GM19467 (cell line): ENCODE data around the gene CLK4.

Experiments
- ATAC-seq: cut with Tn5 transposase; IDR thresholded peaks from one replicate; pipeline ENCODE4 v1.9.1; 2021; ENCODE audit warnings: mild to moderate bottlenecking, moderate library complexity; ENCODE audit not compliant: unreplicated experiment

The CLK4 gene

DNA sequence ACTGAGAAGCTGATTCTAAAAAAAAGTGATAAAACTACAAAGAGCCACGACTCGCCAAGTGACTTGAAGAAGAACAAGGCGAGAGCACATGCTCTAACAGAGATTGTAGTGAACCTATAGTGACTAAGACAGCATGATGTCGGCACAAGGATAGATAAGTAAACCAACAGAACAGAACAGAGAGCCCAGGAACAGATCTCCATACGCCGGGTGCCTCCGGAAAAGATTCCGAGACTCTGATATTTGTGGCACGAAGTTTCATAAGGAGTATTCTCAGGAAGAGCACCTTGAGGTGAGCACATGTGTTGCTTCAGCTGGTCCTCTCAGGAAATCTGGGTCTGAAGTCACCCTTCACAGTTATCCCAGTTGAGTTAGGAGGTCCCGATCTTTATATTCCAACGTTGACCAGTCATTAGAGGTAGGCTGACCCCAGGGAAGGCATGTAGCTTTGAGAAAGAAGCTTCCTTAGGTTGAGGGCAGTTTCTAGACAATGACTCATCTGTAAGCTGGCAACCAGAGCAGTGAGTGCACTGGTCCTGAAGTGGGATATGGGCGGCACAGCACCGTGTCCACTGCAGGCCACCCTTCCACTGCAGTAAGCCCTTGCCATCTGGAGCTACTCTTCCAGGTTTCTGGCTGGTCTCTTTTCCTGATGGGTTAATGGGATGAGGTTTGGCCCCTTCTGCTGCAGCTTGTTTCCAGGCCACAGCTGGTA lies 13.6 kb upstream of the CLK4 start:
- ATAC-seq = no peak

DNA sequence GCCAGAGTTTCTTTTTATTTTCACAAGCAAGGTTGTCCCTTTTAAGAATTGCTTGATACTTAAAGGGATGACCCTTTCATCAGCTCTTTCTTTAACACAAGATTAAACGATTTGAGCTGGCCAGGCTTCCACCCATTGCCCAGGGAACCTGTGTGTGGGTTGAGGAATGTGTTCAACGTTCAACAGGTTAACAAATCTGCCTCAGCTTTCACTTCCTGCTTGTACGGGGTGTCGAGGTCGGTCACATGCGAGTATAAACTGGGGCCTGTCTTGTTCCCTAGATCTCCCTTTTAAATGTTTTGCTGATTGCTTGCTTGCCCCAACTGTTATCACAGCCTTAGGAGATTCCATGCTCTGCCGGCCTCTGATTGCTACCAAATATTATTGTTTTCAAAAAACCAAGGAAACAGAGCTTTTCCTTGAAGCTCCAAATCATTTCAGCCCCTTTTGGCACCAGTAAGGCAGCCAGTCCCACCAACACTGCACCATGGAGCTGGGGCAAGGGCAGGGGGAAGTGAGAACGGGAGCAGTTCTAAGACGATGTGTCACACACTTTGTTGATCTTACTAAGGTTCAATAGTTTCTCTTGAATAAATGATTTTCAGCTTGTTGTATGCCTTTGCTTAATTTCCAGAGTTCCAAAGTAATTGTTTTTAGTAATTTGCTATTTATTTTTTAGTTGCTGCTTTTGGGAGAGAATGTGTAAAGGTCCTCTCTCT lies 10.7 kb upstream of the CLK4 start:
- no peak for ATAC-seq

DNA sequence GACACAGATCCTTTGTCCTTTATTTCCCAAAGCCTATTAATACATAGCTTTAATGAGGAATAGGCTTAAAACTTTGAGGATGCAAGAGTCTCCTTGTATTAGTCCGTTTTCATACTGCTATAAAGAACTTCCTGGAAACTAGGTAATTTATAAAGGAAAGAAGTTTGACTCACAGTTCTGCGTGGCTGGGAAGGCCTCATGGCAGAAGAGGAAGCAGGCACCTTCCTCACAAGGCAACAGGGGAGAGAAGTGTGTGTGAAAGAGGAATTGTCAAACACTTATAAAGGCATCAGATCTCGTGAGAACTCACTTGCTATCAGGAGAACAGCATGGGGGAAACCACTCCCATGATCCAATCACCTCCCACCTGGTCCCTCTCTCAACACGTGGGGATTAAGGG lies 5.4 kb upstream of the CLK4 start:
- no peak for ATAC-seq

DNA sequence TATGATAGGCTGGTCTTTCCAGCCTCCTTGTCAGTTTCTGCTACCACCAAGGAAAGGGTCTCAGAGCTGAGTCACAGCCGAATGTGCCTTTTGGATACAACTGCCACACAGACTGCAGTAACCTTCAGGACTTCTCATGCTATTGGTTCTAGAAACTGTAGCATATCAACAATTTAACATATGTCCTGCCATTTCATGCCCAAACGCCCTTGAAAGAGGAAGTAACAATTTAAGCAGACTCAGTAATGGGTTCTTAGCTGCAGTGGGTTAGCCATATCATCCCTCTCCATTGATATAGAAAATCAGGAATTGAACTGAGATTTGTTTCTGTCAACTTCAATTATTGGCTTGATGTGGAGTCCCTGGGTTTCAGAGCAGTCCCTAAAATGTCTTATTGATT lies 4.1 kb upstream of the CLK4 start:
- ATAC-seq = no peak

DNA sequence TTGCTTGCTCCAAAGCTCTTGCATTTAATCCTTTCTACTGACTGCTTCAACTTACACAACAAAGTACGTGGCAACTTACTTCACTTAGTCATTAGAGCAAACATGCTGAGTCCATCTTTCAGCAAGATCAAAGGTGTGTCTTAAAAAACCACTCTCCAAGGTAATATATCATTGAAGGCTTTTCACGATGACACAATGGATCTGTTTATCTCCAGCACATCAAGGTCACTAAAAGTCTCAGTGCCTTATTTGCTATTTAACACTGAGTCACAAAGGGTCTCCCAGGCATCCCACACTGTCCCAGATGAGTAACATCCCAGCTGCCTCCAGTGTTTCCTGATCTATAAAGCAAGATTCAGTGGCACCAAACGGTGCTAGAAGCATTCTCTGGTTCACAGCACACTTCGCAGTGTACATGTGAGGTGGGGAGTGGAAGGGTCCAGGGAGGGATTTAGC lies 3.7 kb upstream of the CLK4 start:
- ATAC-seq = no peak

DNA sequence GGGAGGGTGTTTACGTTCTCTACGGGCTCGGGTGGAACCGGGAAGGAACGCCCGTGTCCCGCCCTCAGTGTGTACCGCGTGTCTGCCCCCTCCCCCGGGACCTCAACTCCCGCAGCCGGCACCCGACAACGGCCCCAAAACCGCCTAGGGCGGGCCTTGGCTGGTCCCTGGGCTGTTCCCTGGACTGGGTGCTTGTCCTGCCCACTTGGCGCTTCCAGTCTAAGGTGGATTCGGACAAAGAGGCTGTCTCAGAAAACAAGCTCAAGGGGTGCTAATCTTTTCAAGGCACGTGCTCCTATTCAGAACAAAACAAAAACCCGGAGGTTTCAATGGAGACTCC lies 379 bp upstream of the CLK4 start:
- ATAC-seq = no peak

DNA sequence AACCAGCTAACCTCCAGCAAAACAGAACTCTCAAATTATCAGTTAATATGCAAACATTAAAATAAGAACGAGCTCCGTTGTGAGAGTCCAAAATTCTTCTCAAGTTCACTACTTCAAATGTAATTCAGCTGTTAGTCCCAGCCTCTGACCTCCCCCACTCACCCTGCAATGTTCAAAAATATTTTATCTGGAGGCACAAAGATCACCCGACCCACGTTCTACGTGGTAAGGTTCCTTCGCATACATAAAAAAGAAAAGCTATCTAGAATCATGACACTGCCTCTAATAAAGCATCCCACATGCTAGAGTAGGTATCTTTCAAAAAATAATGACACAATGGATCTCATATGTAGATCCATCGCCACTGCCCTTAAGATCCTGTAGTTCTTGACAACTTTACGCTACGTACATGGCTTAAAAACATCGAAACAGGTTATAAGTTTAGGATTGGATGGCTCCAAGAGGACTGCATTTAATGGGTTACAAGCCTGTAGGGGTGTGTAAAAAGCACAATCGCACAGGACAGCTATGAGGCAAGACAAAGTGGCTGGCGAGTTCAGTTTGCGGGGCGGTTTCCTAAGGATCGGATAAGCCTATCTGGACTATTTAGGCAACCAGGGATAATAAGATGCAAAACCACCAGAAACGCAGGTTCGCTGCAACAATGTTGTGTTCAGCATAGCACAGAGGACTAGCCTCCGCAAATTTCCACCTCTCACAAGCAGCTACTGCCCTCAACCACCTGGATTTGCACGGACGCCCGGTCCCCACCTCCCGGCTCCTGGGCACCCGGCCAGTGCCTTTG lies 969 bp downstream of the CLK4 start:
- peak; percentile 14 for ATAC-seq

DNA sequence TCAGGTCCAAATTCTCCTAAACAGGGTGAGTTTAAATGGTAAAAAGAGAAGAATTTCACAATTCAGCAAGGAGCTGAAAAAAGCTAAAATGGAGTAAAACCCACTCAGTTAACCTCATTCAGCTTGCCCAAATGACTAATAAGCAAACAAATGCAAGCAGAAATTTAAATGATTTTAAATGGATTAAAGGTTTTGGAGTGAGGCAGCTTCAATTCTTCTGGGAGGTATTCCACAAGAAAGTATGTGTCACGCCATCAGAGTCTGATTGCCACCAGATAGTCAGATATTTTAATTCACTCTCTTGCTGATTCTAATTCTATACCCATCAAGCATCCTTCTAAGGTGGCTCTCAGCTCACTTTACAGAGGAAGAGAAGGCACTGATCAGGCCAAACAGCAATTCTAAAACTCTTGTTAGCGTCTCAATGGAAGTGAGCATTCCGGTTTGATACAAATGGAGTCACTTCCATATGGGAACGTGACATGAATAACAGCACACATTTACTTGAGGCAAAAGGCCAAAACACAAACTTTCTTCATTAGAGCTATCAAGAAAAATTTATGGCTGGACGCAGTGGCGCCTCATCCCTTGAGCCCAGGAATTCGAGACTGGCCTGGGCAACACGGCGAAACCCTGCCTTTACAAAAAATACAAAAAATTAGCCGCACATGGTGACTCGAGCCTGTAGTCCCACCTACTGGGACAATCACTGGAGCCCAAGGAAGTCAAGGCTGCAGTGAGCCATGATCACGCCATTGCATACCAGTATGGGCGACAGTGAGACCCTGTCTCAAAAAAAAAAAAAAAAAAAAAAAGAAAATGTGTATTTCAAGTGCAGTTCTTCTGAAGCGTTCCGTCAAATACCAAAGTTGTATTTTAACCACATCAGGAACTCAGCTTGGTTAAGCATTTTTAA lies 2.0 kb downstream of the CLK4 start:
- no peak for ATAC-seq

DNA sequence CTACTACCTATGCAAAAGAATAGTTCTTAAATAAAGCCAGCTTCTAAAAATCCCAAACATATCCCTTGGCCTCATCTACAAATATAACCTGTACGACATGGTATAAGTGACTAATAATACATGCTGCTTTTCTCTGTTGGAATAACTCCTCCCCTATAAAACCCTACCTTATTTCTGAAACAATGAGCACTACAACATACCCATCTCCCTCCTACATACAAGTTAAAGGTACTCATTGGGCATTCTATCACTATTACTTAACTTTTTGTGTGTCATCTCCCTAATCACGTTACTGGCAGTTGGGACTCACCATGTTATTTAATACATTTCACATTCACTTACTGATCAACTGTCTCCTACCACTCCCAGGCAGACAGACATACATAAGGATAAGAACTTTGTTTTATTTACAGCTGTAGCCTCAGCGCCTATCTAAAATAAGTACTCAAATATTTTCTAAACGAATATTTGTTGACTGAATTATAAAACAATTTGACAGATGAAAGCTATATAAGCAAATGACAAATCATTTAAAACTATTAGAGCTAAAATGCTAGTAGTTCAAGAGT lies 4.1 kb downstream of the CLK4 start:
- ATAC-seq = no peak

DNA sequence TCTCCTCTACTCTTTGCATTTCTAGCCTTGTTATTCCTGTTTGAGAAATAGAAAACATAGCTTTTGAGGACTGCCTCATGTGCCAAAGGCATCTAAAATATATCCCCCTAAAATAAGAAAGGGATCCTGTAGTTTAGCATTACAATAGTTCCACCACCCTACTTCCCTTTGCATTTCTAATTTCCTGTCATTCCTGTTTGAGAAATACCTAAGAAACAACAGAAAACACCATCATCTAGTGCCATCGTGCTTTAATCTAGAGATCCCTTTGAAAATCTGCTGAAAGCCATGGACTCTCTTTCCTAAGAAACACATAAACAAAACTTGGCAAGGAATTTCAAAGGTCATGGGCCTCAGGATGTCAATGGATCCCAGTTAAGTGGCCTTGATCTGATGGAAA lies 7.5 kb downstream of the CLK4 start:
- ATAC-seq = no peak

DNA sequence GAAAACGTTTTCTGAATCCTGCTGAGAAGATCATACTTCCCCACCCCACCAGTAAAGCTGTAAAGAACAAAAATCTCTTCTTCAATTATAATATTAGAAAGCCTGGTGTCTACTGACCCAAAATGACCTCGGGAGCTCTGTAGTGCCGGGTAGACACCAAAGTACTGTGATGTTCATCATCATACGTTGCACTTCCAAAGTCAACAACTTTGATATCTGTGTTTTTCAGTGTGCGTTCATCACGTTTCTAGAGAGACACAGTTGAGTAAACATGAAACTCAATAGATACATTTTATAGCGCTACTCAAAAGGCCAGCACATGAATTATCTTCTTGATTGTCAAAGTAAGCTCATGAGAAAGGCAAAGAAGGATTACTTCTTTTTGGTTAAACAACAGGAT lies 14.6 kb downstream of the CLK4 start:
- ATAC-seq = no peak

DNA sequence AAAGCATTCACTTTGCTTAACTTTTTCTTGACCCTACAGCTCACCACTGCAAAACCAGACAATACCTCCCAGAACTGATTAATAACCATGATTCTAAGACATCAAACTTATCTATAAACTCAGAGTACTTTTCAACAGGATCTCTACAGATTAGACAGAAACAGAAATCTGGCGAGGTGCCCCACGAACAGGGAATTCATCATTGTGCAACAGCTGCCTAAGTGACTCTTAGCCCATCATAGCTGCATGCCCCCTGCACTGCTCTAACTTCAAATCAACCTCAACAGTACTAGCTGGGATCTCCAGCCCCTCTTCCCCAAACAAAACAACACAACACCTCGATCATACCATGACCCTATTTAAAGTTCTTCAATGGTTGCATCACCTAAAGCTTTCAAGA lies 20.6 kb downstream of the CLK4 start:
- no peak for ATAC-seq

DNA sequence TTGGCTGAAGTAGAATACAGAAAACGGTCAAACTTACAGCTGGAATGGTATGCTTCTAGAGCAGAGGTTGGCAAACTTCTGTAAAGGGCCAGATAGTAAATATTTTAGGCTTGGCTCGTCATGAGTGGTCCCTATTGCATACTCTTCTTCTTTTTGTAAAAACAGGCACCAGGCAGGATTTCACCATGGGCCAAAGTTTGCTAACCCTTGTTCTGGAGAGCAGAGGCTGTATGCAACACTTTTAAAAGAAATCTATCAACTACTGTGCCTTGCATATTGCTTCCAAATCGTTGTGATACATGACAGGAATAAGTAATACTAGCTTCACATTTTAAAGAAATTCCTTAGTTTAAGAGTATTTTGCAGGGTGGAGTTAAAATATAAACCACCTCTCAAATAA lies 21.1 kb downstream of the CLK4 start:
- ATAC-seq = no peak

DNA sequence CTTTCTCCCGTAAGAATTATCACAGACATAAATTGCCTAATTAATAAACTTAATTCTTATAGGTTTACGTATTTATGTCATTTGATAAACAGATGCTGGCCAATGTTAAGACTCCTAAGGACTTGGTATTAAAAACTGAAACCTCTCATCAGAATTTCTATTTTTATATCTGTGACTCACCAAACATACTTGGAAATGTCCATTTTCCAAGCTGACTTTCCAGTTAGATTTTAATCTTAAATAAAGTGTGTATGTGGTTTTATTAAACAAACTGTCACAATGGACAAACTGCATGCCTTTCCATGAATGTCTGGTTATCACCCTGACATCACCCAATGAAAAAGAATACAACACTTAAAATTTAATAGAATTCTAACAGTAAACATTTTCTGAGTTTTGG lies 24.1 kb downstream of the CLK4 start:
- ATAC-seq = no peak

DNA sequence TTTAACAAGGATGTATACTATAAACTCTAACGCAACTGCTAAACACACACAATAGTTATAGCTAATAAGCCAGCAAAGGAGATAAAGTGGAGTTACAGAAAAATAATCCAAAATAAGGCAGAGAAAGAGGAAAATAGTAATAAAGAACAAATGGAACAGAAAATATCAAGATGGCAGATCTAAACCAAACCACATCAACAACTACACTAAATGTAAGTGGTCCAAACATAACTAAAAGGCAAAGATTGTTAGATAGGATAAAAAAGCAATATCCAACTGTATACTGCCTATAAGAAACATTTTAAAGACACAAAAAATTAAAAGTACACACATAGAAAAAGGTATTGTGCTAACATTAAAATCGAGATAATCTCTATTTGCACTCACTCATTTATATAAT lies 31.1 kb downstream of the CLK4 start:
- no peak for ATAC-seq

DNA sequence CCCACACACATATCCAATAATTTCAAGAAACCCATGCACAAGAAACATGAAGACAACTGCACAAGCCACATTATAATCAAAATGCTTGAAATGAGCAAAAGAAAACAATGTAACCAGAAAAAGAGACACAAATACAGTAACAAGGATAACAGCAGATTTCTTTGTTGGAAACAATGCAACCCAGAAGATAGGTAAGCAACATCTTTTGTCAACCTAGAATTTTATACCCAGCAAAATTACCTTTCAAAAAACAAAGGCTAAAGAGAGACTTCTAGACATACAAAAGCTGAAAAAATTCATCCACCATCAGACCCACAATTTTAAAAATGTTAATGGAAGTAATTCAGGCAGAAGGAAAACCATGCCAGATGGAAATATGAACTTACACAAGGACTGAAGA lies 31.7 kb downstream of the CLK4 start:
- ATAC-seq = no peak

DNA sequence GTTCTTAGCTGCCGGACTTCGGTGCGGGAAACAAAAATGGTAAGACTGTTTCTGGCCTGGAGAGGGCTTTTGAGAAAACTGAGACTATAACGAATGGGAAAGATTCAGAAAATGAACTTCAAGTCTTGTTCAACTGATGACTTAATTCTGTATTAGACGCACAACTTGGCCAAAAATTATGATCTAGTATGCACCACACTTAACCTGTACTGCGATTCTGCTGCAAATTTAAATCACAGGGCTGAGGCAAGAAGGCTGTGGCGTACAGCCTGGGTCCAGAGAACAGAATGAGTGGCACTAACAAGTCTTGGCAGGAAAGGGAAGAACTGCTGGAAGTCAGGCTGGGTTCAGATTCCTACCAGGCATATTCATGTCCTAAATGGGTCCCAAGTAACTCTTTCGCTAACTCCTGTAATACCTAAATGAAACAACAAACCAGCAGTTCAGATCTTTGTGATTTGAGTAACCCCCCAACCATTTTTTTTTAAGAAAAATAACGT lies 35.9 kb downstream of the CLK4 start:
- ATAC-seq = no peak

DNA sequence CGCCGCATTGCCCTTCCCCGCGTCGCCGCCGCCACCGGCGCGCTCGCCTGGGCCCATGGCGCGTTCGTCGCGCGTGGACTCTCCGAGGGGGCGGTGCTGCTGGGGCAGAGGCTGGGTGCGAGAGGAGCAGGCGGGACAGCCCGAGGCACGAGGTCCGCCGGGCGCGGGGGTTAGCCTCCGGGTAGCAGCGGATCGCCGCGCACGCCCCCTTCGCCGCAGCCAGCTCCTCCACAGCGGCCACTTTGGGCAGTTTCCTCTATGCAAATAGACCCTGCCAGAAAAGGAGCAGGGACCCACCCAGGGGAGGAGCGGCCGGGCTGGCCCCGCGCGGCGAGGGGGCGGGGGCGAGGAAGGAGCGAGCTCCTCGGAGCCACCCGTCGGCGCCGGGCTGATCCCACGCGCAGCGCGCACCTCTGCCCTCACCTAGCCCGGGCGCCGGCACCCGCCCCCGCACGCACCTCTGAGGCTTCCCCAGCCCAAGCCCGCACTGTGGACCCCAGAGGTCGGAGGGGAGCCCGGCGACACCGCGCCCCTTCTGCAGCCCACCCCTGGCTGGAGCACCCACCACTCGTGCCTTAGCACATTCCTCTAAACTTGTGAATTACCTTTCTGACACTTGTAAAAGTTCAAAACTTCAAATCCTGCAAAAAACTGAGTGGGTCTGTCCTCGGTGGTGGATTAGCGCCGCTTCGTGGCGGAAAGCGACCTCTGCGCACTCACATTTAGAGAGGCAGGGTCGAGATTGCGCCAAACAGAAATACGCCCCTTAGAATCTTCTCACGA lies 36.5 kb downstream of the CLK4 start, which contains the start of gene COL23A1:
COL23A1 (minus strand) TSS at position 253 of the 783 bp plus-strand sequence.
- no peak for ATAC-seq
